Measurements from ENCODE around the gene PLD4.
"Not testable (repeated sequence)": the region's sequence is repeated elsewhere in the genome, so short reads cannot be mapped to it uniquely, and the experiment has no call there.

PLD4 gene

GRCh38 chr14:104913435-104913834 lies 11.2 kb upstream of the PLD4 start:
- peaks cover 0 to 22% of the 10 kb centered on the region in 2 donors for H3K27me3 ChIP-seq
- intact Hi-C loops (cut with DNase I; ENCODE audit: low total_unique reads), result no loop called here
- no peak overlapping the region for H3K4me3 ChIP-seq
- peaks cover 4 to 12% (median 5%) of the 10 kb centered on the region in 3 donors for H3K9me3 ChIP-seq
- no peak for DNase-seq
- no peaks in the 10 kb centered on the region for H3K36me3 ChIP-seq
- TF ChIP-seq CTCF (IDR thresholded peaks at IDR 0.05), result no peak
- no peaks in the 10 kb centered on the region for H3K4me1 ChIP-seq
- H3K27ac ChIP-seq, result no peak overlapping the region

GRCh38 chr14:104917116-104917515 lies 7.6 kb upstream of the PLD4 start:
- Histone ChIP-seq H3K36me3 (no peaks in the 10 kb centered on the region), H3K27me3 (peaks cover 0 to 10% of the 10 kb centered on the region in 2 donors), H3K4me3 (no peak overlapping the region), H3K27ac (no peak overlapping the region), H3K9me3 (peaks cover 0 to 4% (median 4%) of the 10 kb centered on the region in 3 donors), H3K4me1 (no peaks in the 10 kb centered on the region)
- no peak for DNase-seq
- intact Hi-C loops (cut with DNase I; ENCODE audit: low total_unique reads), result no loop called here
- TF ChIP-seq CTCF (IDR thresholded peaks at IDR 0.05), result no peak

- no peak for DNase-seq
- H3K4me3 ChIP-seq, result no peak overlapping the region
- TF ChIP-seq CTCF (IDR thresholded peaks at IDR 0.05), result no peak
- peaks cover 0 to under 1% of the 10 kb centered on the region in 2 donors for H3K27me3 ChIP-seq
- no peaks in the 10 kb centered on the region for H3K4me1 ChIP-seq
- no peaks in the 10 kb centered on the region for H3K9me3 ChIP-seq
- H3K27ac ChIP-seq, result no peak overlapping the region
- intact Hi-C loops (cut with DNase I; ENCODE audit: low total_unique reads), result no loop called here
- no peaks in the 10 kb centered on the region for H3K36me3 ChIP-seq
Observed at GRCh38 chr14:104917993-104918392, 6.7 kb upstream of the PLD4 start.

GRCh38 chr14:104919152-104919992 lies 5.3 kb upstream of the PLD4 start:
- DNase-seq; H3K9me3 ChIP-seq; H3K36me3 ChIP-seq; H3K4me1 ChIP-seq; H3K27ac ChIP-seq; intact Hi-C loops (cut with DNase I; ENCODE audit: low total_unique reads); H3K4me3 ChIP-seq; H3K27me3 ChIP-seq: not testable (repeated sequence)

- TF ChIP-seq CTCF (IDR thresholded peaks at IDR 0.05), result no peak
- H3K9me3 ChIP-seq, result no peaks in the 10 kb centered on the region
- no peaks in the 10 kb centered on the region for H3K36me3 ChIP-seq
- H3K27ac ChIP-seq, result no peak overlapping the region
- intact Hi-C loops (cut with DNase I; ENCODE audit: low total_unique reads), result no loop called here
- H3K27me3 ChIP-seq, result peaks cover 0 to 3% of the 10 kb centered on the region in 2 donors
- DNase-seq, result no peak
- no peak overlapping the region for H3K4me3 ChIP-seq
- no peaks in the 10 kb centered on the region for H3K4me1 ChIP-seq
Observed at GRCh38 chr14:104919993-104920315, 4.7 kb upstream of the PLD4 start.

GRCh38 chr14:104923640-104924420 lies 849 bp upstream of the PLD4 start:
- DNase-seq, result no peak
- intact Hi-C loops (cut with DNase I; ENCODE audit: low total_unique reads), result no loop called here
- Histone ChIP-seq H3K4me1 (no peaks in the 10 kb centered on the region), H3K27me3 (peaks cover 0 to 21% of the 10 kb centered on the region in 2 donors), H3K27ac (no peak overlapping the region), H3K36me3 (no peaks in the 10 kb centered on the region), H3K9me3 (no peaks in the 10 kb centered on the region), H3K4me3 (no peak overlapping the region)
- no peak for TF ChIP-seq CTCF (IDR thresholded peaks at IDR 0.05)
